Islet of Langerhans (tissue), 1 donor: ENCODE results near the gene C1orf105.
A peak's percentile ranks its signal among the peaks of the same experiment; 100 is the strongest.

Source experiments
- FAIRE-seq: peaks from one replicate; lab custom pipeline; 2011; peaks lifted over from hg19 to GRCh38; lab: Jason Lieb, UNC

The C1orf105 gene

GRCh38 chr1:172460177-172460576 lies 39.7 kb downstream of the C1orf105 start:
- FAIRE-seq = peak; percentile 69

GRCh38 chr1:172460887-172461315 lies 40.4 kb downstream of the C1orf105 start:
- FAIRE-seq = no peak

DNA sequence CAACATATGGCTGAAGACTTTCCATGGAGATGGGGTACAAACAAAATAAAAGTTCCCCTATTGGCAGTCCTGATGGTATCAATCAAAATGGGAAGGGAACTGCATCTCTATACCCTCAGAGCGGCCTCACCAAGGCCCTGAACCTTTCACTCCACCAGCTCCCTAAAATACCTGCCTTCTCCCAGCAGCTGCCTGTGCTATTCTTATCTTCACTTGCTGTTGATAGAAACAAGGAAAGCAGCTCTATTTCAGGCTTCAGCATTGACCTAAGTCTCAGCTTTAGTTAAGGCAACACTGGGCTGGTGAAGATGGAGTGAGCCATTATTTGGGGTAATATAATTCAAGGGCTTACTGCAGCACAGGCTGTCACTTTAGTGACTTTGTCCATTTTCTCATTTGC lies 45.1 kb downstream of the C1orf105 start:
- FAIRE-seq = no peak

DNA sequence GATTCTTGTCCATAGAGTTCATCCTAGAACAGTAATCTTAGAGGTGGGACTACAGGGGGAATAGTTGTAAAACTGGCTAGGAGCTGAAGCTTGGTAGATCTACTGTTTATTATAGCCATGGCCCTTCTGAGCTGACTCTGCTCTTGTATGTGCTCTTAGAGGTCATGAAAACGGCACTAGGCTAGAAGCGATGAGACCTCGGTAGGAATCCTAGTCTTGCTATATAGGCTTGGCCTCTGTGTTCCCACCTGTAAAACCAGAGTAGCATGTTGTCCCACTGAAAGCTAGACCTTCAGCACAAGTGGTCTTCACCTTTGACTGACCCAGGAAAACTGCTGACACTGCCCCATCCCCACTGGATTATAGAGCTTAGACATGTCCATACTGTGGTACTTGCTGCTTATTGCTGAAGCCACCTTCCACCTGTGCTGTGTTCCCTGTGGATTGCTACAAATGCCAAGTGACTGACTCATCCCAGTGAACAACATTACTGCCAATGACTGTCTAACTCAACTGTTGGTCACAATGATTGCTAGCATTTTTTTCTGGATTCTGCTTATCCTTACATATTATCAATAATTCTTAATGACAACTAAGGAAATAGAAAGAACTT lies 46.4 kb downstream of the C1orf105 start:
- FAIRE-seq = no peak

DNA sequence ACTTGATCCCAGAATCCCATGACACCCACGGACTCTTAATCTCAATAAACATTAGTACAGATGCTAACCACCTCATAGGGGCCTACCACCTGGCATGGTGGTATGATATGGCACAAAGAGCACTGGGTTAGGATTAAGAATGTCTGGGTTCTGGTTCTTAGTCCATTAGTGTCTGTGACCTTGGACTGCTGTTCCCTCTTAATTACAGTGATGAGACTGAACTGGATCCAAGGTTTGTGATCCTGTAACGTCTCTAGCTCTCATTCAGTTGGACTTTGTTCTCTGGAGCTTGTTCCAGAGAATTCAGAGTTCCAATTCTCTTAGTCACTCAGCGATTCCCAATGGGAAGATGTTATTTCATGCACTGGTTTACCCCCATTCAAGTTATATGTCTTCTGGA lies 47.0 kb downstream of the C1orf105 start:
- FAIRE-seq = no peak

- no peak for FAIRE-seq
These were observed 47.8 kb downstream of the C1orf105 start for GRCh38 chr1:172468296-172468695.

DNA sequence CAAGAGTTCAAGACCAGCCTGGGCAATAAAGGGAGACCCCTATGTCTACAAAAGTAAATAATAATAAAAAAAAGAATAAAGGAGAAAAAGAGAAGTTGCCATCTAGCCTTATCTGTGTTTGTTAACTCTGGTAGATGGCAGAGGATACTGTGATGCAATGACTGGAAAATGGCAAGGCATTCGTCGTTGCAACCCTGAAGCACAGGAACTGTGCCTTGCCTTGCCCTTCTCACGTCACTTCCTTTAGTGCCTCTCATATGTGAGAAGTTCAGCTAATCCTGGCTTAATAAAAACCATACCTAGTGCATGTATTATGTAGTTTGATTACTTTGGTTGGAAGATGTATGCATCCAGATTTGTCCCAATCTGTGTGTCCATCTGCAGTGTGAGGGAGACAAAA lies 49.2 kb downstream of the C1orf105 start:
- FAIRE-seq = no peak

DNA sequence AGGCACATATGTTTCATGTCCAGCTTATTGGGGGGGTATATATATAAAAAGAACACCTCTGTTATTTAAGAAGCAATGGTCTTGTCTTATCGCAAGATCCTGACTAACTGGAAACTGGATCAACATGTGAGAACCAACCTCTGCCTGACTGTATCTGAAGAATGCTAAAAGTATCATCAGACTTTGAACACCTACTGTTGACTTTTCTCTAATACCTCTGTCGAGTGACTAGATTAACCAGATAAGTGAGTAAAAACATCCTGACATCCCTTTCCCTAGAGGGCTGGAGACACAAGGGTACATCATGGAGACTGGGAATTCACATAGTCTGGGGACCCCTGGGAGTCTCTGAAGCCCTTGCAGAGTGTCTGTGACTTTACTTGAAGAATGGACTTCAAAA lies 49.7 kb downstream of the C1orf105 start:
- no peak for FAIRE-seq

GRCh38 chr1:172471666-172472065 lies 51.2 kb downstream of the C1orf105 start:
- no peak for FAIRE-seq

GRCh38 chr1:172472495-172472894 lies 52.0 kb downstream of the C1orf105 start:
- FAIRE-seq = no peak

DNA sequence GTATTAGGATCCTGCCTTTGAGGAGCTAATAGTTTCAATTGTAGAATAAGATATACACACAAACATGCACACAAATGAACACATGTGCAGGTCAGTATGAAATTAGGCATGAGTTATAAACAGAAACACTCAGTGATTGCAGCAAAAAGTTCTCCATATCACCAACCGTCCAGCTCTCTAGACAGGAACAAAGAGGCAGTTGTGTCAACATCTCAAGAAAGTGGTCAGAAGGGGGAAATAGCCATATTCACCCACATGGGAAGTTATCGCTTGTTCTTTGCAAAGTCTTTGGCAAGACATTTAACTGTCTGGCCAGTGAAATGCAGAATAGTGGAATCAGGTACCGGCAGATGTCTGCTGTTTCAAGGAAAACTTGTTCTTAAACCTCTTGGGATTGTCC lies 52.8 kb downstream of the C1orf105 start:
- no peak for FAIRE-seq

DNA sequence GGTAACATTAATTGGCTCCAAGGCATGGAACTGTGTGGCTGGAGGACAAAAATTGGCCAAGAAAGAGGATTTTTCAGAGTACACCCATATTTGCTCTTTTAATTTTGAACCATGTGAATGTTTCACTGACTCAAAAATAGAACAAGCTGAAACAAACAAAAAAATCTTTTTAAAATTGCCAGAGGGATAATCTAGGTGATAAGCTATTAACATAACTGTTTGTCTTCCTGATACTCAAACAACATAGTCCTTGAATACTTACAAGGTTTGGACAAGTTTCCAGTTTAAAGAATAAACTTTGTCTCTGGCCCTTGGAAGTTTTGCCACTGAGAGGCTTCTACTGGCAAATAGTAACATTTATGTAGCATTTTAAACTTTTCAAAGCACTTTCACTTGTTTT lies 53.4 kb downstream of the C1orf105 start:
- FAIRE-seq = no peak

DNA sequence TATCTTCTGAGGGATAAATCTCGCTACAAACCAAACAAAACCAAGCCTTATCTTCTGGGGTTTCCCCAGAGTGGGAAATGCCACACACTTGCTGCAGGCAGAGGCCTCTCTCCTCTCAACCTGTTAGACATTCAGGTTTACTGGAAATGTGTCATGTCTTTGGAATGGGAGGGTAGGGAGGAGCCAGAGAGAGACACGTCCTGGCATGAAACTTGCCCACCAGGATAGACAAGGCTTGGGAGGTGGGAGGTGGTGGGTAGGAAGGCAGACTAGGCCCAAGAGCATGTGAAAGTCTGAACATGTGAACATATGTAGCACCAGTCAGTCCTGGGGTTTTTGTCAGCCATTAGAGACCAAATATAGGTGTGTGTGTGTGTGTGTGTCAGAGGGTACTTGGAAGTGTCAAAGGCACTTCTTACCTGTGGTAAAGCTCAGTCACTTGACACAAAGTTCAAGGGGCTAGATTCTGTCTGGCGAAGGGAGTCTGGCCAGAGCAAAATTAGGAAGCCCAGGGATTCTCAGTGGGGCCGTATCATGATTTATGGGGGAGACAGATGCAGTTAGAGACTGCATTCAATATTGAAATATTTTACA lies 55.8 kb downstream of the C1orf105 start:
- FAIRE-seq = no peak

- FAIRE-seq = no peak
These were observed 56.7 kb downstream of the C1orf105 start for GRCh38 chr1:172477216-172477615.

- no peak for FAIRE-seq
These were observed 57.3 kb downstream of the C1orf105 start for GRCh38 chr1:172477741-172478140.

GRCh38 chr1:172478485-172478884 lies 58.0 kb downstream of the C1orf105 start:
- FAIRE-seq = no peak

DNA sequence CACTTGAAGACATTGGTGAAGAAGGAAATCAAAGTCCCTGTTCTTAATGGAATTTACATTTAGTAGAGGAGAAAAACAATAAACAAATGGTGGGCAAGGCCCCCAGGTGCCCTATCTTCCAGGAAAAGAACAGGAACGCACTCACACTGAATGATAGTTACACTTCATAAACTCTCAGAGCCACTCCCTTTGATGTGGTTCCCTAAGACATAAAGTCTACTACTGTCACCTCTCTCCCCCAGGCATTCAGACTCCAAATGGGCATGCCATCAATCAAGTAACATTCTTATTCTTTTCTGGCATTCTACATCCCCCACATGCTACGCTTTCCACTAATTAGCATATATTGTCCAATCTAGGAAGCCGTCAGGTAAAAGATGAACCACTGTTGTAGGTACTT lies 59.9 kb downstream of the C1orf105 start:
- no peak for FAIRE-seq

GRCh38 chr1:172482044-172482443 lies 61.6 kb downstream of the C1orf105 start:
- FAIRE-seq = no peak

DNA sequence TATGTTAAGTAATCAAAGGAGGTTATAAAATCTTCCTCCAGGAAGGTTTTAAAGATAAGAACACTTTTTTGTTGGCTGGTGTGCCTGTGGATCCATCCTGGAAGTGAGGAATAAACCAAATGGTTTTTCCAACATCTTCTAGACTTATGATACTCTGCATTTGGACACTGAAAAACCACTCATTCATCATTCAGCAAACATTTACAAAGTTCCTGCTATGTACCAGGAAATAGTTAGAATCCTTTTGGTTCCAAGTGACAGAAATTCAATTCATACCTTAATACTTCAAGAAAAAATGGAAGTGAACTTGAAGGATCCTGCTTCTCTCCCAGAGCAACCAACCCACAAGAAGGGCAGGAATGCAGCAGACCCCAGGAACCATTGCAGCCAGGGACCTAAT lies 63.0 kb downstream of the C1orf105 start:
- no peak for FAIRE-seq

GRCh38 chr1:172484252-172484651 lies 63.8 kb downstream of the C1orf105 start:
- no peak for FAIRE-seq

GRCh38 chr1:172485626-172486025 lies 65.1 kb downstream of the C1orf105 start:
- FAIRE-seq = no peak

GRCh38 chr1:172486805-172487454 lies 66.4 kb downstream of the C1orf105 start:
- FAIRE-seq = no peak

DNA sequence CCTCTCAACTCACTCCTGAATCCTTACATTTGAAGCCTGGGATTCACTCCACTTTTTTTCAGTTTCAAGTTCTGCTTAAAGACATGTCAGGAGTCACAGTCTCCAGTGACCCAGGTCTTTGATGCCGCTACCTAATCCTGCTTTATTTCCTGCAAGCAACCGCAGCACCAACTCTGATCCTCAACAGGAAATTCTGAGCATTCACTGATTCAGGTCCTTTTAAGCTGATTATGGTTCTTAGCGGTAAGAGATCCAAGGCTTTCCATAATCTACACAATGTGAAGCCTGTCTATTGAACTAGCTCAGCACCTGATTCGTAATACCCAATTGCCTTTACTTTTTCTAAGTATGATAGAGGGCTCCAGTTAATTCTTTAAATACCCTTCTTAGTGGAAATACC lies 67.1 kb downstream of the C1orf105 start:
- FAIRE-seq = no peak

GRCh38 chr1:172488393-172488792 lies 67.9 kb downstream of the C1orf105 start:
- no peak for FAIRE-seq
